GM13976 (cell line): ENCODE results near the gene RARB.

Experiments
- DNase-seq: peaks from one replicate; pipeline ENCODE4 v3.0.0; 2012; ENCODE audit warnings: low spot score
- in situ Hi-C: fragments of 300-500 bp; cut with MboI; formaldehyde crosslinking; loops from one replicate; pipeline ENCODE4 v1.12.0; 2022; ENCODE audit warnings: low sequenced_read_pairs, mixed read lengths, inconsistent platforms; ENCODE audit not compliant: unreplicated experiment
- TF ChIP-seq, protein P1 (sequence below): IDR thresholded peaks from 2 replicates; pipeline ENCODE4 v1.5.1; 2012; ENCODE audit warnings: borderline replicate concordance, mild to moderate bottlenecking; ENCODE audit not compliant: insufficient read depth; ENCODE audit errors: extremely low read depth, missing control alignments, control extremely low read depth

Gene RARB

DNA sequence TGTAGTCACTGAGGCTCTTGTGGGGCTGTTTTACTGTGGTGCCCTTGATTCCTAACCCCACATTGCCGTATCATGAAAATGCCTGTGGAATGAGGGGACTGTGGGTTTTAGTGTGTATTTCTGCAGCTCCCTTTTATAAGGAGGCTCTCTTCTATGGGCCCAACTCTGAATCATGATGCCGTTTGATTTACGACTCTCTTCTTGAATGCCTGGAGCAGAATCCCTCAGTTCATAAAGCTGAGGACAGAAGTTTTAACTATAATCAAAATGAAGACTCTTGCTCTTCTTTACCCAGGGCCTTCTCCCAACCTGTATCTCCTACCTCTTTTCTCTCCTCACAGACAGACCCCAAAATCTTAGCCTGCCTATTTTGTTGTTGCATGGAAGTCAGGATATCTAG lies 109.5 kb downstream of the RARB start:
- TF ChIP-seq, protein P1, sequence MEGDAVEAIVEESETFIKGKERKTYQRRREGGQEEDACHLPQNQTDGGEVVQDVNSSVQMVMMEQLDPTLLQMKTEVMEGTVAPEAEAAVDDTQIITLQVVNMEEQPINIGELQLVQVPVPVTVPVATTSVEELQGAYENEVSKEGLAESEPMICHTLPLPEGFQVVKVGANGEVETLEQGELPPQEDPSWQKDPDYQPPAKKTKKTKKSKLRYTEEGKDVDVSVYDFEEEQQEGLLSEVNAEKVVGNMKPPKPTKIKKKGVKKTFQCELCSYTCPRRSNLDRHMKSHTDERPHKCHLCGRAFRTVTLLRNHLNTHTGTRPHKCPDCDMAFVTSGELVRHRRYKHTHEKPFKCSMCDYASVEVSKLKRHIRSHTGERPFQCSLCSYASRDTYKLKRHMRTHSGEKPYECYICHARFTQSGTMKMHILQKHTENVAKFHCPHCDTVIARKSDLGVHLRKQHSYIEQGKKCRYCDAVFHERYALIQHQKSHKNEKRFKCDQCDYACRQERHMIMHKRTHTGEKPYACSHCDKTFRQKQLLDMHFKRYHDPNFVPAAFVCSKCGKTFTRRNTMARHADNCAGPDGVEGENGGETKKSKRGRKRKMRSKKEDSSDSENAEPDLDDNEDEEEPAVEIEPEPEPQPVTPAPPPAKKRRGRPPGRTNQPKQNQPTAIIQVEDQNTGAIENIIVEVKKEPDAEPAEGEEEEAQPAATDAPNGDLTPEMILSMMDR = no peak
- DNase-seq = no peak
- in situ Hi-C loops = no loop called here

DNA sequence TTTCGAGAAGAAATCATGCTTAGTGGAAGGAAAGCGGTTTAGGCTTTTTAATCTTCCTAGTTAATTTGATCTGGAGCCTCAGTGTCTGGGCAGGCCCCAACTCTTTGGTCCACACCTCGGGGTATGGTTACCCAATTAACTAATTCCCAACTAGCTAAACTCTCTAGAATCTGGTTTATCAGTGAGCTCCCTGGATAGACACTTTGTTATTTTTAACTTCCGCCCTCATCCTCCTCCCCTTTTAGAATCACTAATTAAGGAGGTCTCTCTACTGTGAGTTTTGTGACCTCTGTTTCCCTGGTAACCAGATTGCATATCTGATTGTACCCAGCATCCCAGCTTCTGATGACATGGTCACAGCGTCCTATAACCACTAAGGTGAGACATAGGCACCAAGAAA lies 112.2 kb downstream of the RARB start:
- TF ChIP-seq, protein P1 = no peak
- no peak for DNase-seq
- in situ Hi-C loops = no loop called here

DNA sequence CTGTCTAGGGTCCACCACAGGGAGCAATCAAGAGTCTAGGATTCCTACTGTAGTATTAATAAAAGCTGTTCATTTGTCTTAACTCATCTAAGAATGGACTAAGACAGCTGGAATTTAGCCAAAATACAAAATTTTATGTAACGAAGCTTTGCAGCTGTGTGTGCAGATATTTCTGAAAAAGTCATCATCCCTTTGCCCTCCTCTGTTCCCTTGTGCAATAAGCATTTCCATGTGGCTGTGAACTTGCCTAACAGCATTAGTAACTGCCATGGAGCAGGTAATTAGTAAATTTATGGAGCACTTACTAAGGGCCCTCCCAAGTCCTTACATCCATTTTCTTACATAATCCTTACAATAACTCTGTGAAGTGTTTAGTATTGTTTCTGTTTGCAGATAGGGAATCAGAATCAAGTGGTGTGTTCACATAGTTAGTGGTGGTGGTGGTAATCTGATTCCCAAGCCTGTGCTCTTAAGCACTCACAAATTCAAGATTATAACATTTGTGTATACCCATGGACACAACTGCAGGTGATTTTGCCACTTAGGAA lies 114.5 kb downstream of the RARB start:
- TF ChIP-seq, protein P1 = no peak
- in situ Hi-C loops = no loop called here
- DNase-seq = no peak

GRCh38 chr3:25547103-25547502 lies 119.0 kb downstream of the RARB start:
- TF ChIP-seq, protein P1 = no peak
- in situ Hi-C loops = no loop called here
- DNase-seq = no peak

- in situ Hi-C loops = no loop called here
- DNase-seq = no peak
- TF ChIP-seq, protein P1 = no peak
These were observed 120.0 kb downstream of the RARB start for GRCh38 chr3:25547943-25548674.

DNA sequence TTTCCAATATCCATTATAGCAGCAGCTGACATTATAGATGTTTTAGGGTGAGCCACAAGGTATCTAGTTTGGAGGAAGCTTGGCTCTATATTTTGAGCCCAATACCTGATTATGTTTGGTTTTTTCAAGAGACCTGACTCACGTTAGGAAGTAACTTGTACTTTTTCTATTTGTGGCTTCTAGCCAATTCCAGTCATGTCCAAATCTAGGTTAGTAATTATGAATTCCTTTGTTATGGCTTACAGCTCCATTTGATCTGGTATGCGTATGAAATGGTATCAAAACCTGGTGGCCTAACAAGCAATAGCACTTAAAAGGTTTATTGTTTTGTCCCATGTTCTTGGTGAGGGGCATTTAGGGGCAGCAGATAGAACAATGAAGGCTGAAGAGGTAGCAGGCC lies 120.8 kb downstream of the RARB start:
- DNase-seq = no peak
- in situ Hi-C loops = no loop called here
- TF ChIP-seq, protein P1 = no peak
